Tibial nerve (tissue), 4 donors: Measurements from ENCODE around the gene DAPK2. TPM values are rescaled to one million over a fixed set of nuclear protein-coding genes. Genes with fewer than 3 reads are reported as not detected.
"Not testable (repeated sequence)": the region's sequence is repeated elsewhere in the genome, so short reads cannot be mapped to it uniquely, and the experiment has no call there.

ENCODE experiments used
- DNase-seq, 2 donors: peaks; one replicate each; pipeline ENCODE4 v3.0.0-alpha.2; 2019; ENCODE audit warnings: low spot score in 2 of 2
- H3K27ac ChIP-seq, 4 donors: fragments of 200-600 bp; sonication (generic) in 3 of 4; one replicate each; pipeline ENCODE4 v1.5.1; 2017 to 2019; ENCODE audit warnings: mild to moderate bottlenecking in 1 of 4
- H3K27me3 ChIP-seq, 2 donors: fragments of 200-600 bp; sonication (generic) in 1 of 2; one replicate each; pipeline versions ENCODE4 v1.5.1 to v1.6.0; 2017 to 2019
- H3K36me3 ChIP-seq, 3 donors: fragments of 200-600 bp; sonication (generic); one replicate each; pipeline ENCODE4 v1.5.1; 2018 to 2019
- H3K4me1 ChIP-seq, 4 donors: fragments of 200-600 bp; sonication (generic) in 3 of 4; one replicate each; pipeline ENCODE4 v1.5.1; 2017 to 2019
- H3K4me3 ChIP-seq, 4 donors: fragments of 200-600 bp; sonication (generic) in 3 of 4; one replicate each; pipeline ENCODE4 v1.5.1; 2017 to 2019; ENCODE audit warnings: mild to moderate bottlenecking in 1 of 4, moderate library complexity in 1 of 4
- H3K9me3 ChIP-seq, 4 donors: fragments of 200-600 bp; sonication (generic) in 3 of 4; one replicate each; pipeline ENCODE4 v1.5.1; 2017 to 2019
- CTCF ChIP-seq, 5 experiments: fragments of 200-600 bp in 3 of 5; fragments of 450-650 bp in 2 of 5; sonication (generic) in 3 of 5; IDR thresholded peaks; one replicate each; pipeline ENCODE4 v1.5.1; 2016 to 2019; ENCODE audit warnings: antibody characterized with exemption in 5 of 5, mild to moderate bottlenecking in 3 of 5, moderate library complexity in 2 of 5
- EP300 ChIP-seq, 2 donors: sonication (generic); formaldehyde crosslinking; IDR thresholded peaks; one replicate each; pipeline ENCODE4 v1.6.1; 2017; ENCODE audit warnings: antibody characterized with exemption in 2 of 2, mild to moderate bottlenecking in 1 of 2
- POLR2A ChIP-seq, 2 donors: fragments of 450-650 bp; IDR thresholded peaks; one replicate each; pipeline ENCODE4 v1.6.1; 2017; ENCODE audit warnings: antibody characterized with exemption in 2 of 2, mild to moderate bottlenecking in 2 of 2, moderate library complexity in 2 of 2
- WGBS, 2 donors: methylation state at CpG; one replicate each; pipeline ENCODE4 v1.1.5; 2018; 5-methylcytosine and 5-hydroxymethylcytosine counted together
- total RNA-seq, 4 donors: library from RNA; depleted of rRNA; stranded (reverse); fragments of >200 nt; gene quantifications; one replicate each; pipeline ENCODE4 v1.1.0, GENCODE V29; 2016

Gene DAPK2
- total RNA-seq, 4 donors from 2014 or later, result 28.9 to 75.9 (median 56.7) TPM

GRCh38 chr15:64067564-64068030, 21.3 kb upstream of the DAPK2 start:
- peak in 1 of 2 donors; percentile 81 for DNase-seq
- 24% methylated on average over 11 of the region's 11 CpGs for WGBS, 2 donors

GRCh38 chr15:64066451-64066850, 20.2 kb upstream of the DAPK2 start:
- WGBS, 2 donors, result 52 to 56% methylated on average over 1 of the region's 1 CpG
- Histone ChIP-seq H3K9me3 (no peaks in the 10 kb centered on the region), H3K27ac (no peak overlapping the region), H3K4me3 (no peak overlapping the region), H3K36me3 (peaks cover 0 to 1% (median 0%) of the 10 kb centered on the region in 3 donors), H3K27me3 (no peaks in the 10 kb centered on the region), H3K4me1 (peaks cover 0 to 27% (median 8%) of the 10 kb centered on the region in 4 donors)
- TF ChIP-seq EP300 (IDR thresholded peaks at IDR 0.05) (no peak), CTCF (IDR thresholded peaks at IDR 0.05) (no peak)
- DNase-seq, result no peak

More at GRCh38 chr15:64067564-64068030, 21.3 kb upstream of the DAPK2 start:
- Histone ChIP-seq H3K9me3 (no peaks in the 10 kb centered on the region), H3K27ac (no peak overlapping the region), H3K27me3 (no peaks in the 10 kb centered on the region), H3K36me3 (peaks cover 0 to 10% (median 0%) of the 10 kb centered on the region in 3 donors), H3K4me3 (no peak overlapping the region), H3K4me1 (peaks cover 0 to 36% (median 14%) of the 10 kb centered on the region in 4 donors)
- TF ChIP-seq EP300 (IDR thresholded peaks at IDR 0.05), result no peak
- TF ChIP-seq POLR2A (IDR thresholded peaks at IDR 0.05), result no peak
- peak; percentile 73 to 89 (median 86) for TF ChIP-seq CTCF (IDR thresholded peaks at IDR 0.05)

- no peak for DNase-seq
- TF ChIP-seq CTCF (IDR thresholded peaks at IDR 0.05) (no peak), EP300 (IDR thresholded peaks at IDR 0.05) (no peak), POLR2A (IDR thresholded peaks at IDR 0.05) (no peak)
- Histone ChIP-seq H3K4me1 (no peaks in the 10 kb centered on the region), H3K27me3 (no peaks in the 10 kb centered on the region), H3K9me3 (no peaks in the 10 kb centered on the region), H3K36me3 (no peaks in the 10 kb centered on the region), H3K27ac (no peak overlapping the region), H3K4me3 (no peak overlapping the region)
- 79 to 99% methylated on average over 12 to 22 of the region's 29 CpGs for WGBS, 2 donors
These were observed 14.4 kb upstream of the DAPK2 start for GRCh38 chr15:64060716-64061115.

GRCh38 chr15:64059104-64059503, 12.8 kb upstream of the DAPK2 start:
- not testable (repeated sequence) for H3K9me3 ChIP-seq, H3K27me3 ChIP-seq, H3K4me3 ChIP-seq, H3K27ac ChIP-seq, H3K36me3 ChIP-seq, DNase-seq, H3K4me1 ChIP-seq
- WGBS, 2 donors, result 95 to 97% methylated on average over 2 of the region's 2 CpGs

- TF ChIP-seq EP300 (IDR thresholded peaks at IDR 0.05), result no peak
- TF ChIP-seq CTCF (IDR thresholded peaks at IDR 0.05), result no peak
- TF ChIP-seq POLR2A (IDR thresholded peaks at IDR 0.05), result no peak
- Histone ChIP-seq H3K4me1 (no peaks in the 10 kb centered on the region), H3K27ac (no peak overlapping the region), H3K9me3 (no peaks in the 10 kb centered on the region), H3K27me3 (no peaks in the 10 kb centered on the region), H3K4me3 (no peak overlapping the region), H3K36me3 (no peaks in the 10 kb centered on the region)
- WGBS, 2 donors, result 81 to 86% methylated on average over 5 of the region's 5 CpGs
- no peak for DNase-seq
These were observed 12.0 kb upstream of the DAPK2 start for GRCh38 chr15:64058279-64058678.

GRCh38 chr15:64053674-64054073, 7.4 kb upstream of the DAPK2 start:
- not testable (repeated sequence) for DNase-seq, H3K36me3 ChIP-seq, H3K9me3 ChIP-seq, H3K27ac ChIP-seq, H3K4me3 ChIP-seq, H3K27me3 ChIP-seq
- WGBS, 2 donors, result 77 to 85% methylated on average over 12 of the region's 12 CpGs
- peaks cover 0 to 10% (median 0%) of the 10 kb centered on the region in 4 donors for H3K4me1 ChIP-seq
